HEK293 (cell line): ENCODE data around the gene STAC2.

Source experiments
- ATF2 ChIP-seq: fragments of 450-650 bp; formaldehyde crosslinking; IDR thresholded peaks from 2 replicates; pipeline ENCODE4 v1.5.1; 2016; ENCODE audit warnings: missing biosample characterization, missing genetic modification characterization, low read depth
- BCL11A ChIP-seq: fragments of 450-650 bp; formaldehyde crosslinking; IDR thresholded peaks from 2 replicates; pipeline ENCODE4 v1.5.1; 2016; ENCODE audit warnings: low read depth, missing biosample characterization, missing genetic modification characterization
- CTCF ChIP-seq: fragments of 450-650 bp; formaldehyde crosslinking; IDR thresholded peaks from 2 replicates; pipeline ENCODE4 v1.5.1; 2016; ENCODE audit warnings: missing biosample characterization, missing genetic modification characterization
- GLI4 ChIP-seq: fragments of 450-650 bp; formaldehyde crosslinking; IDR thresholded peaks from 2 replicates; pipeline ENCODE4 v1.5.1; 2016; ENCODE audit warnings: missing biosample characterization, missing genetic modification characterization
- HIC1 ChIP-seq: fragments of 450-650 bp; formaldehyde crosslinking; IDR thresholded peaks from 2 replicates; pipeline ENCODE4 v1.5.1; 2016; ENCODE audit warnings: missing biosample characterization, missing genetic modification characterization
- IKZF3 ChIP-seq: fragments of 450-650 bp; IDR thresholded peaks from 2 replicates; pipeline ENCODE4 v1.5.0; 2018; ENCODE audit warnings: missing biosample characterization, mild to moderate bottlenecking, missing genetic modification characterization, moderate library complexity
- RBAK ChIP-seq: fragments of 450-650 bp; formaldehyde crosslinking; IDR thresholded peaks from 2 replicates; pipeline ENCODE4 v1.5.1; 2016; ENCODE audit warnings: missing biosample characterization, missing genetic modification characterization
- ZBTB11 ChIP-seq: fragments of 450-650 bp; formaldehyde crosslinking; conservative IDR thresholded peaks from 2 replicates; pipeline ENCODE4 v1.5.1; 2016; ENCODE audit warnings: low read depth, missing biosample characterization, missing genetic modification characterization
- ZBTB17 ChIP-seq: fragments of 450-650 bp; formaldehyde crosslinking; IDR thresholded peaks from 2 replicates; pipeline ENCODE4 v1.5.1; 2016; ENCODE audit warnings: missing biosample characterization, missing genetic modification characterization
- ZBTB44 ChIP-seq: fragments of 450-650 bp; IDR thresholded peaks from 2 replicates; pipeline ENCODE4 v1.5.1; 2018; ENCODE audit warnings: missing biosample characterization, mild to moderate bottlenecking, missing genetic modification characterization
- ZEB2 ChIP-seq: fragments of 450-650 bp; formaldehyde crosslinking; IDR thresholded peaks from 2 replicates; pipeline ENCODE4 v1.5.1; 2016; ENCODE audit warnings: missing biosample characterization, missing genetic modification characterization
- ZFP3 ChIP-seq: fragments of 450-650 bp; formaldehyde crosslinking; IDR thresholded peaks from 2 replicates; pipeline ENCODE4 v1.5.1; 2016; ENCODE audit warnings: low read depth, missing biosample characterization, missing genetic modification characterization
- ZFP37 ChIP-seq: fragments of 450-650 bp; formaldehyde crosslinking; IDR thresholded peaks from 2 replicates; pipeline ENCODE4 v1.5.1; 2016; ENCODE audit warnings: missing biosample characterization, missing genetic modification characterization
- ZIC2 ChIP-seq: fragments of 450-650 bp; formaldehyde crosslinking; IDR thresholded peaks from 2 replicates; pipeline ENCODE4 v1.5.1; 2016; ENCODE audit warnings: missing biosample characterization, missing genetic modification characterization
- ZNF112 ChIP-seq: fragments of 450-650 bp; formaldehyde crosslinking; IDR thresholded peaks from 2 replicates; pipeline ENCODE4 v1.5.0; 2017; ENCODE audit warnings: missing biosample characterization, missing genetic modification characterization
- ZNF155 ChIP-seq: fragments of 450-650 bp; formaldehyde crosslinking; IDR thresholded peaks from 2 replicates; pipeline ENCODE4 v1.5.1; 2016; ENCODE audit warnings: missing biosample characterization, missing genetic modification characterization
- ZNF274 ChIP-seq, 2 experiments: fragments of 200-500 bp in 1 of 2; fragments of 450-650 bp in 1 of 2; sonication (Bioruptor generic) in 1 of 2; formaldehyde crosslinking in 1 of 2; IDR thresholded peaks; 2 replicates each; pipeline versions ENCODE4 v1.5.1 to v1.6.1; 2014 to 2016; ENCODE audit warnings: borderline replicate concordance in 1 of 2, inconsistent platforms in 1 of 2, low read length in 1 of 2, missing biosample characterization in 1 of 2, missing genetic modification characterization in 1 of 2
- ZNF530 ChIP-seq: fragments of 450-650 bp; formaldehyde crosslinking; IDR thresholded peaks from 2 replicates; pipeline ENCODE4 v1.5.1; 2016; ENCODE audit warnings: low read depth, missing biosample characterization, missing genetic modification characterization
- ZNF560 ChIP-seq: fragments of 450-650 bp; formaldehyde crosslinking; IDR thresholded peaks from 2 replicates; pipeline ENCODE4 v1.5.1; 2017; ENCODE audit warnings: missing biosample characterization, missing genetic modification characterization, borderline replicate concordance
- ZNF585B ChIP-seq: fragments of 450-650 bp; formaldehyde crosslinking; IDR thresholded peaks from 2 replicates; pipeline ENCODE4 v1.5.1; 2016; ENCODE audit warnings: missing biosample characterization, missing genetic modification characterization
- ZNF626 ChIP-seq: fragments of 450-650 bp; sonication (Bioruptor Pico); formaldehyde crosslinking; IDR thresholded peaks from 2 replicates; pipeline ENCODE4 v1.5.1; 2018; ENCODE audit warnings: missing biosample characterization, missing genetic modification characterization, inconsistent platforms
- ZNF660 ChIP-seq: fragments of 450-650 bp; IDR thresholded peaks from 2 replicates; pipeline ENCODE4 v1.5.1; 2018; ENCODE audit warnings: missing biosample characterization, mild to moderate bottlenecking, missing genetic modification characterization
- ZNF76 ChIP-seq: fragments of 450-650 bp; formaldehyde crosslinking; IDR thresholded peaks from 2 replicates; pipeline ENCODE4; 2016; ENCODE audit warnings: low read depth, missing biosample characterization, missing genetic modification characterization, borderline replicate concordance
- ZNF791 ChIP-seq: fragments of 450-650 bp; formaldehyde crosslinking; IDR thresholded peaks from 2 replicates; pipeline ENCODE4 v1.5.1; 2016; ENCODE audit warnings: missing biosample characterization, missing genetic modification characterization
- ZSCAN30 ChIP-seq: fragments of 450-650 bp; IDR thresholded peaks from 2 replicates; pipeline ENCODE4 v1.5.1; 2018; ENCODE audit warnings: missing biosample characterization, mild to moderate bottlenecking, missing genetic modification characterization, moderate library complexity
- ZSCAN4 ChIP-seq: fragments of 450-650 bp; formaldehyde crosslinking; IDR thresholded peaks from 2 replicates; pipeline ENCODE4 v1.5.1; 2017; ENCODE audit warnings: missing biosample characterization, missing genetic modification characterization

The STAC2 gene

GRCh38 chr17:39235555-39236449 lies 10.1 kb upstream of the STAC2 start (continued):
- no peak for TF ChIP-seq ATF2 (tag by site-specific recombination)
- TF ChIP-seq ZIC2 (tag by site-specific recombination), result no peak
- no peak for TF ChIP-seq ZFP37 (tag by site-specific recombination)
- TF ChIP-seq CTCF, result peak; percentile 96
- no peak for TF ChIP-seq ZNF274 (IDR thresholded peaks at IDR 0.05; ENCODE audit: low read length)
- TF ChIP-seq ZNF274 (tag by site-specific recombination; IDR thresholded peaks at IDR 0.05; ENCODE audit: borderline replicate concordance), result no peak
- no peak for TF ChIP-seq BCL11A (tag by site-specific recombination)
- no peak for TF ChIP-seq IKZF3 (tag by site-specific recombination)
- TF ChIP-seq ZNF530 (tag by site-specific recombination), result no peak
- peak; percentile 90 for TF ChIP-seq ZSCAN4 (tag by site-specific recombination)
- TF ChIP-seq ZNF791 (tag by site-specific recombination), result no peak
- peak; percentile 53; the same call in 1 of the 2 replicates for TF ChIP-seq ZNF660 (tag by site-specific recombination)
- TF ChIP-seq ZFP3 (tag by site-specific recombination), result no peak
- TF ChIP-seq ZNF76 (tag by site-specific recombination), result no peak
- peak; percentile 39; the same call in 1 of the 2 replicates for TF ChIP-seq ZEB2 (tag by site-specific recombination)
- TF ChIP-seq ZNF560, result no peak
- TF ChIP-seq ZNF585B (tag by site-specific recombination), result no peak
- TF ChIP-seq ZBTB11 (tag by site-specific recombination), result no peak
- TF ChIP-seq GLI4 (tag by site-specific recombination), result no peak
- TF ChIP-seq ZNF626 (tag by site-specific recombination), result no peak
- TF ChIP-seq ZBTB44, result no peak
- peak; percentile 39; the same call in 1 of the 2 replicates for TF ChIP-seq ZSCAN30 (tag by site-specific recombination)
- TF ChIP-seq RBAK, result no peak
- peak; percentile 84; the same call in 1 of the 2 replicates for TF ChIP-seq ZBTB17 (tag by site-specific recombination)
- TF ChIP-seq ZNF112 (tag by site-specific recombination), result no peak
- TF ChIP-seq ZNF155 (tag by site-specific recombination), result no peak
- peak; percentile 90 for TF ChIP-seq HIC1 (tag by site-specific recombination)
